Kidney capillary endothelial cell (primary cell): ENCODE data around the gene PFKFB1.
A peak's percentile ranks its signal among the peaks of the same experiment; 100 is the strongest.

ENCODE experiments used
- DNase-seq: peaks from one replicate; pipeline ENCODE4 v3.0.0-alpha.2; 2018; ENCODE audit warnings: low spot score

PFKFB1 gene

DNA sequence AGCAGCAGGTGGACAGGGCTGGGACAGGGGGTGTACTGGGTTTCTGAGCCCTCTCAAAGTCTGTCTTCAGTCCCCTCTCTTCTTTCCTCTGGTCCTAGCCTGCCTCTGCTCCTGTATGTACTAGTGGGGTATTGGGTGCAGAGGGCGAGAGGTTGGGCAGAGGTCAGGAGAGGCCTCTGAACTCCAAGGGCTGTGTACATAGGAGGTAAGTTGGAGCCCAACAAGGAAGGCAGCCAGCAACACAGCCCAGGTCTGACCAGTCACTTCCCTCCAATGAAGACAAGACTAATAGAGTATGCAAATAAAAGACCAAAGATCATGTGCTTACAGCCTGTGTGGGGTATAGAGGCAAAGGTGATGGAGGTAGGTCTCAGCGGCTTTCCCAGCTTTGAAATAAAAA, at the start of gene PFKFB1:
TSS of gene PFKFB1 (minus strand) at position 90 of the 400 bp plus-strand sequence. CDS start 181 bp downstream, outside the sequence.
- DNase-seq, result no peak

GRCh38 chrX:55041514-55041913, 47.5 kb upstream of the PFKFB1 start:
- DNase-seq, result no peak

GRCh38 chrX:55039471-55039870, 45.5 kb upstream of the PFKFB1 start:
- DNase-seq, result no peak

DNA sequence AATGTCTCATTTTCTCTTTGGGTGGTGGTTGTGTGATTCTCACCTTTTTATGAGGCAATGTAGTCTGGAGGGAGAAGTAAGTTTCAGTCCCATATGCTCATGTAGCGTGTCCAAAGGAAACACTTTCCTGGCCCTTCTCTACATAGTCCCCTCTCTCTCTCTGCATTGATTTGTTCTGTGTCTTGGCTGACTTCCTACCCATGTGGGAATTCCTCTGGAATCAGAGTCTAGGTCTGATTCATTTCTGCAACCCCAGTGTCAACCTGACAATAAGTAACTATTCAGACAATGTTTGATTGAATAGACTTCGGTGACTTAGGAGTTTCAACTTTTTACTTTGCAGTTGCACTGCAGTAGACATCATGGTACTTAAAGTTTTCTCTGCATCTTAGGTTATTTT, 39.4 kb upstream of the PFKFB1 start:
- no peak for DNase-seq

DNA sequence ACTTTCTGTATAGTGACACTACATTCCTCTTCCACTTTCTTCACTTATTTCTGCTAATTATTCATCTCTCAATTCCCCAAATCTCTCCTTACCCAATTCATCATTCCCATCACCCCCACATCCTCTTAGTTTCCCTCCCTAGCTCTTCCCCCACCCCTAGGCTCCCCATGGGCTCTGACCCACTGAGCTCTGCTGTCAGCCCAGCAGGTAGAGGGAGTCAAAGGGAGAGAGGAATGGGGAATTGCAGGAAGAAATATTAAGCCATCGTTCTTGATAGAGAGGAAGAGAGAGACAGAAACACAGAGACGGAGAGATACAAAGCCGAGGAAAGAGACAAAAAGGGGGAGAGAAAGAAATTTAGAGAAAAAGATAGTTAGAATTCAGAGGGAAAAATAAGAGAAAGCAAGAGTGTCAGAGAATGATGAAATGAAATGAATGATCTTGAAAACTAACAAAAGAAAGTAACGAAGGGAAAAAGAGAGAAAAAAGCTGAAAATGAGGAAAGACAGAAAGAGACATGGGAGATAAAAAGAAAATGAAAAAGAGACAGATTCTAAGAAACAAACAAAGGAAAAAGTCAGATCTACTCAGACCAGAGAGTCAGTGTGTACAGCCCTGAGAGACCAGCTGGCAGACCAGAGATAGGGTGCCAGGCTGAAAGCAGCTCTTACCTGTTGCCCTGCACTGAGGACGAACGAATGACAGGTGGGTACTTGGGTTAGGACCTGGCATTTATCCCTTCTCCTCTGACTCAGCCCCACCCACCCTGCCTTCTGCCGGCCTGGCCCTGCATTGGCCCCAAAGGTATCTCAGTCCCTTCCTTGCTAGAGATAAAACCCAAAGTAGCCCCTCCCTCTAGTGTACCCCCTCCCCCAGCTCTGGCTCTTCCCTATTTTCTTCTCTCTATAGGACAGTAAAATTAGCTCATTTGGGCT, 36.5 kb upstream of the PFKFB1 start, which contains the start of gene ALAS2:
TSS of gene ALAS2 (minus strand) at position 707 of the 935 bp plus-strand sequence. CDS start 4,977 bp downstream, outside the sequence.
- no peak for DNase-seq

DNA sequence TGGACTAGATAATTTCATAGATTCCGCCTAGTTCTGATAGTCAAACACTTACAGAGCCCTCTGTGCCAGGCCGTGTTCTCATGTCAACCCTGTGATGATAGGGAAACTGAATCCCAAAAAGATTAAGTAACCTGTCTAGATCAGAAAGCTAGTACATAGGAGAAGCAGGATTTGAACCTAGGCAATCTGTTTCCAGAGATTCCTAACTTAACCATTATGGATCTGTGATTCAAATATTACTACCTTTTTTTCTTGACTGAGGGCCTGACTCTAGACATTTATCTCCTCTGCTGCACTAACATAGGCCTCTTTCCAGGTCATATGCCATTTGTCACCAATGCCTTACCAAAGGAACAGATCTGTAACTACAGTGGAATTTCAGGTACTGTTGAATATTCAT, 35.3 kb upstream of the PFKFB1 start:
- DNase-seq, result no peak

GRCh38 chrX:55028611-55029010, 34.6 kb upstream of the PFKFB1 start:
- no peak for DNase-seq

DNA sequence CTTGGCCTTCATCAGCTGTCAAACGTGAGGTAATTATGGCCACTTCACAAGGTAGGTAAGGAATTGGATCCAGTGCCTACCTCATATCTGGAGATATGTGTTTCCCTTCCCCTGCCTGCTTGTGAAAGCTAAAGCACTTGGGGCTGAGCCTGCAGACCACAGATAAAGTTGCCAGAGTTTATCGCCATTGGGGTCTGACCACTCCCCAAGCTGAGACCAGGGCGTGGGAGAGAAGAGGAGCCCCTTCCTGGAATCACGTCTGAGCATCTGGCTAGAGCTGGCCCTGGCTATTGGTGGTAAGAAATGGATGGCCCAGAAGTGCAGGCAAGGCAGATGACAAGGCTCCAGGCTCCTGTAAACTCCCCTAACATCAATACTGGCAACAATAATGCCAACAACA, 34.1 kb upstream of the PFKFB1 start:
- DNase-seq, result no peak

DNA sequence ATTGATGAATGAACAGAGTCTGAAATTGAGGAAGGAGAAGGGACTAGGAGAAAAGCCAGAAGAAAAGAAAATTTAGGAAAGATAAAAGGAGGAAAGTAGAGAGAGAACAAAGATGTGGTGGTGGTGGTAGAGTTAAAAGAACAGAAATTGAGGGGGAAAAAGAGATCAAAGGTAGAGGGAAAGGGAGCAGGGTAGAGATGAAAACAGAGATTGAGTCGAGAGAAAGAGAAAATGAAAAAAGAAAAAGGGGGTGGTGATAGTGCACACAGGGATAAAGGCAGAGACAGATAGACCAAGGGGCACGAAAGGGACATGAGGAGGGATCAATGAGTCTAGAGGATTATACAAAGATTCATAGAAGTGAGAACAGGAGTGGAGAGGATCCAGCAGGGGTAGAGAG, 32.9 kb upstream of the PFKFB1 start:
- no peak for DNase-seq

DNA sequence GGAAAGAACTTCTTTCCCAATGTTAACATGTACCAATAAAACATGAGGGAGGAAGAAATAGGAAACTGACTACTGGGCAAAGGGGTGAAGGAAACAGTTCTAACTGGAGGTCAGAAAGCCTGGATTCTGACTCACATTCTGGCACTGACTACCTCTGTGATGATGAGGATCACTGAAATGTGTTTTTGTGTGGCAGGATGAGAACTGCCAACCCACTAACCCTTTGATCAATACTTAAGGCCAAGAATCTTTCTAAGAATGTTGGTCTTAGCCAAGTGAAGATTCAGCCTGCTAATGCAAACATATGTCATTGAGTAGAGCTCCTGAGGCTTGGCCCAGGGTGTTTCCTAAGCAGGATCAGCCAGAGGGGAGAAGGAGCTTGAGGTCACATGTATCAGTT, 32.2 kb upstream of the PFKFB1 start:
- DNase-seq, result no peak

- DNase-seq, result no peak
Measured at GRCh38 chrX:55014897-55015299, 20.9 kb upstream of the PFKFB1 start.

- DNase-seq, result peak; percentile 4
Measured at GRCh38 chrX:55011294-55011693, 17.3 kb upstream of the PFKFB1 start.

DNA sequence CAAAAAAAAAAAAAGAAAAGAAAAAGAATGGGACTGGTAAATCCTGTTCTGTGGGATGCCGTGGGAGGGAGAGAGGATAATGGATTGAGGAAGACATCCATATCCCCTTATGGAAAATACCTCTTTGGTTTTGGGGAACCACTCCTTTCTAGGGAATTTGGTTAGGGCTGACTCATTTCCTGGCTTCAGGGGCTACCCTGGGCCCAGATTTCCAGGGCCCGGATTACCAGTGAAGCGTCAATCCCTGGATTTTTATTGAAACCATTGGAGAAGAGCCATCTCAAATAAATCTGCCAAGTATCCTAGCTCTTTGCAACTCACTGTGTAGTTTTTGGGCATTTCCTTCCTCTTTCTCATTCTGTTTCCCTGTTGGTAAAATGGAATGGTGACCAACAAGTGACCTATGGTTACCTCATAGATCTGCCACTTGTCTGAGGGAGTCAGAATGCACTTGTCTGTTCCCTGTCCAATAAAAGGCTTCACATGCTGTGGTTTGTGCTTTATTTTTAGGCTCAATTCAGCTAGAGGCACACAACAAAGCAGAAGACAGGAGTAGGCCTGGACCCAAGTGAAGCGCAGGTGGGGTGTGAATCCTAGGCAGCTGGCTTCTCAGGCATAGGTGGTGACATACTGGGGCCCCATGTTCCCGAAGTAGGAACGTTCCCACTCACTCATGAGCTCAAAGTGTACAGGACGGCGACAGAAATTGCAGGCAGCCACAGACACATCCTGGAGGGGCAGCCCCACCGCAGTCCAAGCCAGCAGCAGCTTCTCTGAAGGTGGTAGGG, 14.8 kb upstream of the PFKFB1 start:
- DNase-seq, result no peak

- DNase-seq, result no peak
Measured at GRCh38 chrX:55007656-55008055, 13.7 kb upstream of the PFKFB1 start.

DNA sequence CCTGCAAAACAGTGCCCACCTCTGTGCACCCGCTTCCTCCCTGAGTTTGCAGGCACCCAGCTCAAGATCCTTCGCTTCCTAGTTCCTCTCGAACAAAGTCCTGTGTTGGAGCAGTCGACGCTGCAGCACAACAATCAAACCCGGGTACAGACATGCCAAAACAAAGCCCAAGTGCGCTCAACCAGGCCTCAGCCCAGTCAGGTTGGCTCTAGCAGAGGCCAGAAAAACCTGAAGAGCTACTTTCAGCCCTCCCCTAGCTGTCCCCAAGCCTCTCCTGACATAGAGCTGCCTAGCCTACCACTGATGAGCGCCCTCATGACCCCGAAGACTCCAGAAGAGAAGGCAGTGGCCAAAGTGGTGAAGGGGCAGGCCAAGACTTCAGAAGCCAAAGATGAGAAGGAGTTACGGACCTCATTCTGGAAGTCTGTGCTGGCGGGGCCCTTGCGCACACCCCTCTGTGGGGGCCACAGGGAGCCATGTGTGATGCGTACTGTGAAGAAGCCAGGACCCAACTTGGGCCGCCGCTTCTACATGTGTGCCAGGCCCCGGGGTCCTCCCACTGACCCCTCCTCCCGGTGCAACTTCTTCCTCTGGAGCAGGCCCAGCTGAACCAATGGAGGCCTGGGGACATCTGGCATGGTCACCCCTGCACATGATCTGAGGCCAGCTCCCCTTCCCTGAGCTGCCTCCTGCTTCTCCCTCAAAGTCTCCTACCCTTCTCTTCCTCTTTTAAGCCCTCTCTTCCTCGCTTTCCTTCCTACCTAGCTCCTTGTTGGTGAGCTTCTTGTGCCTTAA, 13.0 kb upstream of the PFKFB1 start:
- DNase-seq, result no peak

DNA sequence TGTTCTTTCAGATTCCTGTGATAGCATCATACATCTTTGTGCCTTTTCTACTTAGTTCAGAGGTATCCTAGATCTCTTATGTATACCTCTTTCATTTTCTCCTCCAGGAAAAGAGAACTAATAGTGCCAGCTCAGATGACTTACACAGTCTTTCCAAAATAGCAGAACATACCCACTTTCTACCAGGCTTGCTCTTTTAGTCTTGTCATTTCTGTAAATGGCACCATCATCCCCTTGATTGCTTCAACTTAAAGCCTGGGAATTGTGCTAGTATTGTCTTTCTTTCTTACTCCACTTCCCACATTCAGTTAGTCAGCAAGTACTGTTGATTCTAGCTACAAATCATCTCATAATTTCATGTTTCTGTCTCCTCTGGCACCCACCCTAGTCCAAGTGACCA, 11.3 kb upstream of the PFKFB1 start:
- DNase-seq, result no peak

DNA sequence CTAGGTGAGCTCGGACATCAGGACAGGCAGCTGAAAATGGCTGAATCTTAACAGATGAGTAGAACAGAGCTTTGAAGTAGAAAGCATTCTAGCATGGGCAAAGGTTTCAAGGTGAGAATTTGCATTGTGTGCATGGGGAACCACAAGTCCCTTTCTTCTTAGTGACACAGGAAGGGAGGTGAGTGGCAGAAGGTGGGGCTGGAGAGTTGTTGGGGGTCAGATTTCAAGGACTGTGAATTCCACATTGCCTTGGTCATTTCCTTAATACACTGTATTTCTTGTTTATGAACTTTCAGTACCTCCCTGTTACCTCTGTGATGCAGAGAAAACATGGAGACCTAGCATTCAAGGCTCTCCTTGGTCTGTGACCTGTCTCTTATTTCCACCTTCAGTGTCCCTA, 10.2 kb upstream of the PFKFB1 start:
- DNase-seq, result no peak

DNA sequence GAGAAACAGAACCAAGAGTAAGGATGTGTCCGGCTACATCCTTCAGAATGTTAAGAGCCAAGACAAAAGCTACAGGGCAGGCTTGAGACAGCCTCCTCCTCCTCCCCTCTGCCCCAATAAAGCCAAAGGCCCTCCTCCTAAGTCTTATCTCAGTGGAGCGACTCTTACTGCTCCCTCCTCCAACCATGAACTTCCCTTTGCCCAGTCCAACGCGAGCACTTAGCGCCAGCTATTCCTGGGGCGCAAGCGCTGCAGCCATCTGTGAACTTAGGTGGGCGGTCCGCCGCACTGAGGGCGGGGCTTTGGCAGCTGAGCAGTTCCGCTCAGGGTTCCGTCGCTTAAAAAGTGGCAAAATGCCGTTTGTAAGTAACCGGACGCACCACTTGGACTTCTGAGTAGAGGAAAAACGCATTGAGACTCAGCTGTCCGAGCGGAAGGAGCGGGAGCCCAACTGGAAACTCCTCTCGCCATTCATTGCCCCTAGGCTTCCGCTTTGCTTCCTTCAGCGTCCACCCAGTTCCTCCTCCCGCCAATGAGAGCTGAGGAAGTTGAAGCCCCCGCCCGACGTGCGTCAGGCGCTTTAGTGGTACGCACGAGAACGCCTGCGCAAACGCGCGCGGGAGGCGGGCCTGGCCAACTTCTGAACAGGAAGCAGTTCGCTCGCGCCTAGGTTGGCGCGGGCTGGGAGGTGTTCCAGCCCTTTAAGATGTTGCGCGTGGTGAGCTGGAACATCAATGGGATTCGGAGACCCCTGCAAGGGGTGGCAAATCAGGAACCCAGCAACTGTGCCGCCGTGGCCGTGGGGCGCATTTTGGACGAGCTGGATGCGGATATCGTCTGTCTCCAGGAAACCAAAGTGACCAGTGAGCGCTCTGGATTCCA, 6.0 kb upstream of the PFKFB1 start, which contains the start of gene APEX2:
TSS of gene APEX2 (plus strand) at position 647 of the 882 bp plus-strand sequence. CDS start at position 707, 60 bp downstream.
- peak; percentile 72 for DNase-seq

GRCh38 chrX:54995621-54996020, 1.6 kb upstream of the PFKFB1 start:
- DNase-seq, result no peak

GRCh38 chrX:54994668-54995351, 822 bp upstream of the PFKFB1 start:
- DNase-seq, result no peak
